ENCODE results near the gene FLT3LG.
A peak's percentile ranks its signal among the peaks of the same experiment; 100 is the strongest.
"Not testable (repeated sequence)": the region's sequence is repeated elsewhere in the genome, so short reads cannot be mapped to it uniquely, and the experiment has no call there.

The FLT3LG gene

DNA sequence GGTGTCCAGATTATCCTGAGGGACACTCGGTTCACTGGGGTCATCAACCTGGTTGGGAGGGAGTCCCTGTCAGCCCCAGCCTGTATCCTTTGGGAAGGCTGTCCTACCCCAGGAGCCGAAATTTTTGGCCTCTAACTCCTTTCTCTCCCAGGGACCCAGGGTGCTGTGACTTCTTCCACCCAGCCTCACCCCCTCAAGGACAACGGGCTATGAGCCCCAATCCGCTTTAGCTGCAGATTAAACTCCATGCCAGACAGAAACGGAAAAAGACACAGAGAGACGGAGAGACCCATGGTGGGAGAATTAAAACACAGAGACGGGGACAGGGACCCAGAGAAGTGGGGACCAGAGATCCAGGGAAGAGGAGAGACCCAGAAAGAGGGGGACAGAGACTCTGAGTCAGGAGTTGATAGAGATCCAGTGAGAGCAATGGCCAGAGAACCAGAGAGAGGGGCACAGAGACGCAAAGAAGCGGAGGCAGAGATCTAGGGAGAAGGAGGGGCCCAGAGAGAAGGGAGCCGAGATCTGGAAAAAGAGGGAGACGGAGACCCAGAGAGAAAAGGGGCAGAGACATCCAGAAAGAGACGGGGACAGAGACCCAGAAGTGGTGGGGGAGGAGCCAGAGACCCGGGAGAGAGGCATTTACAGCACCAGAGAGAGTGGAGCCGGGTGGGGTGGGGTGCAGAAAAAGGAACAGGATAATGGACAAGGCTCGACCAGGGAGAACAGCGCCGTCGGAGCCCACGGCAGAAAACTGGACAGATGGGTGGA lies 33.4 kb upstream of the FLT3LG start:
- no peak for DNase-seq (ENCODE audit: low read depth in 2 of 2)

DNA sequence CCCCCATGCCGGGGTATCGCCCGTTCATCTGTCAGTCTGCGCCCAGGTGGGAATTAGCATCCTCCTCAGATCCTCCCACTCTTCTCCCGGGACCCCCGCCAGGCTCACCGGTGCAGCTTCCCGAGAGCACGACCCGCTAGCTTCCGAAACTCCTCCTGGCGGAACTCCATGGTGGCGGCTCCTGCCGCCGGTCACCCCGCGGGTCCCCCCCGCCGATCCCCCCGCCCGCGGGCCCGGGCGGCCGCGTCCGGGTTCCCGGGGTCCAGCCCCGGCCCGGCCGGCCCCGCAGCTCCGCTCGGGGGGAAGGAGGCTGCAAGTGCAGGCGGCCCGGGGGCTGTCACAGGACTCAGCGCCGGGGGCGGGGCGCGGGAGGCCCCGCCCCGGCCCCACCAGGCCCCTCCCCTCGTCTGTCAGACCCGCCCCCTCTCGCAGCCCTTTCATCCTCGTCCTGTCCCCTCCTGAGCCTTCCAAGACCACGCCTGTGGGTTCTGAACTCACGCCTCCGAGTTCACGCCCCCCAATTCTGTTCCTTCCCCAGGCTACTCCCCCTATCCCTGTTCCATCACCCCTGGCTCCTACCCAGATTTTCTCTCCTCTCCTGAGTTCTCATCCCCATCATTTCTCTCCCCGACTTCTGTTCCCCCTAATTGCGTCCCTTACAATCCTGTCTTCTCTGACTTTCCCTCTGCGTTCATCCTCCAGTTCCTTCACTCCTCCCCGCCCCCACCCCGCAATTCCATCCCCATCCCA lies 32.6 kb upstream of the FLT3LG start, which contains the start of gene SLC17A7:
Gene SLC17A7 (minus strand): TSS at position 318 of the 750 bp plus-strand sequence. CDS start 148 bp downstream, at position 170.
- DNase-seq (ENCODE audit: low read depth in 2 of 2): no peak

DNA sequence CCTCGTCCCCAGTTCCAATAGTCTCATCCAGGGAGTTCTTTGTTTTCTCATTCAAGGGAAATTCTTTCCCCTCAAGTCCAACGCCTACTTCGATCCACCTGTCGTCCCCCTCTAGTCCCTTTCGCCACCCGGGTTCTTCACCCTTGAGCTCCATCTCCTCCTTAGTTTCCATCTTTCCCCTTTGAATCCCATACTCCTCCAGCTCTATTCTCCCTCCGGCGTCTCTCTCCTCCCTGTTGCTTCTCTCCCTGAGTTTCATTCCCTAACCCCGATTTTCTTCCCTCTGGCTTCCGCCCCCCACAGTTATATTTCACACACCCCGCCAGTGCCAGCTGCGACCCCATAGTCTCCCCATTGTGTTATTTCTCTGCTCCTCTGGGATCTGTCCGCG lies 32.1 kb upstream of the FLT3LG start:
- no peak for DNase-seq (ENCODE audit: low read depth in 2 of 2)

DNA sequence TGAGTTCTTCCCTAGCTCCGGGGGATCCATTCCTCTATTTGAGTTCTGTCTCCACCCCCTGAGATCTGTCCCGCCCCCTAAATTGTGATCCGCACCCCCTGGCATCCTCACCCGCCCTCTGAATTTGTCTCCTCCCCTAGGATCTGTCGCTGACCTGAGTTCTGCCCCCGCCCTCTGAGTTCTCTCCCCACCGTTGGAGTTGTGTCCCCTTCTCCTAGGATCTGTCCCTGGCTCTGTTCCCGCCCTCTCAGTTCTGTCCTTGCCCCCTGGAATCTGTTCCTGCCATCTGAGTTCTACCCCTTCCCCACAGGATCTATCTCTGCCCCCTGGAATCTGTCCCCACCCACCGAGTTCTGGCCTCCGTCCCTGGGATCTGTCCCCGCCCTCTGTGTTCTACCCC lies 31.7 kb upstream of the FLT3LG start:
- DNase-seq (ENCODE audit: low read depth in 2 of 2): no peak

DNA sequence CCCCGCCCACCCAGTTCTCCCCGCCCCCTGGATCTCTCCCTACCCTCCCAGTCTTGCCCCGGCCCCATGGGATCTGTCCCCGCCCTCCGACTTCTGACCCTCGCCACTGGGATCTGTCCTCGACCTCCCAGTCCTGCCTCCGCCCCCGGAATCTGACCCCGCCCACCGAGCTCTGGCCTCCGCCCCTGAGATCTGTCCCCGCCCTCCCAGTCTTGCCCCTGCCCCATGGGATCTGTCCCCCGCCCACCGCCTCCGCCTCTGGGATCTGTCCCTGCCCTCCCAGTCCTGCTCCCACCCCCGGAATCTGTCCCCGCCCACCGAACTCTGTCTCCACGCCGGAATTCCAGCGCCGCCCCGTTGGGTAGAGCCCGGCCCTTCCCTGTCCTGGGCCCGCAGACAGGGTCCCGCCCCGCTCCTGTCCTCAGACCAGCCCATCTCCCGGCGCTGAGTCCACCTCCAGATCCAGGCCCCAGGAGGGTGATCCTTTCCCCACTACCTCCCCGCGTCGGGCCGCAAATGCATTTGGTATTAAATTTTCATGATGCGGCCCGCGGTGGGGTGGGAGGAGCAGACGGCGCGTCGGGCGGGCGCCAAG lies 31.1 kb upstream of the FLT3LG start:
- no peak for DNase-seq (ENCODE audit: low read depth in 2 of 2)

DNA sequence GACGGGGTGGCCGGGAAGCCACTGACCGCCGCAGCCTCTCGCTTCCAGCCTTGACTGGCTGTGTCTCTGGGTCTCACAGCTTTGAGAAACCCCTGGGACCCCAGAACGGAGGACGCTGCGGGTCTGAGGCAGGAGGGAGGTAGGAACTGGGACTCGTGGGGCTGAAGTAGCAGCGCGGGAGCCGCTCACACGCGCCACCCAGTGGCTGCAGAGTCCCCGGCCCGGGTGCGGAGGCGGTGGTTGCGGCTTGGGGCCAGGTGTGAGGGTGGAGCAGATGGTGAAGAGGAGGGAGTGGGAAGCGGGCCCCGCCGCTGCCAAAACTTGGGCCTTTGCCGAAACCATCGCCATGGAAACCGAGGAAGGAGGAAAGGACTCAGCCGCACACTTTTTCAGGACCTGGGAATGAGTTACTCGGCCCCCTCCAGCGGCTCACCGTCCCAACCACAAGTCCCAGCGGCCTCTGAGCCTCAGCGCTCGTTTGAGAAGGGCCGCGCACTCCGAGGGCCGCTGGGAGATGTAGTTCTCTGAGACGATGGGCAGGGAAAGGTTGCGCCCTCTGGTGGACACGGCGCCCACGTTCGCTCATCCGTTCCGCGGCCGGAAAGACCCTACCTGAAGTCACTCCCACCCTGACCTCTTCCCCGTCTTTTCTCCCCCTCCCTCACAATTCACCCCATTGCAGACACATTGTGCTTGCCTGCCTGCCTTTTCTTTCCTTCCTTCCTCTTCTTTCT lies 30.5 kb upstream of the FLT3LG start:
- peak; percentile 85 for DNase-seq (ENCODE audit: low read depth in 2 of 2)

DNA sequence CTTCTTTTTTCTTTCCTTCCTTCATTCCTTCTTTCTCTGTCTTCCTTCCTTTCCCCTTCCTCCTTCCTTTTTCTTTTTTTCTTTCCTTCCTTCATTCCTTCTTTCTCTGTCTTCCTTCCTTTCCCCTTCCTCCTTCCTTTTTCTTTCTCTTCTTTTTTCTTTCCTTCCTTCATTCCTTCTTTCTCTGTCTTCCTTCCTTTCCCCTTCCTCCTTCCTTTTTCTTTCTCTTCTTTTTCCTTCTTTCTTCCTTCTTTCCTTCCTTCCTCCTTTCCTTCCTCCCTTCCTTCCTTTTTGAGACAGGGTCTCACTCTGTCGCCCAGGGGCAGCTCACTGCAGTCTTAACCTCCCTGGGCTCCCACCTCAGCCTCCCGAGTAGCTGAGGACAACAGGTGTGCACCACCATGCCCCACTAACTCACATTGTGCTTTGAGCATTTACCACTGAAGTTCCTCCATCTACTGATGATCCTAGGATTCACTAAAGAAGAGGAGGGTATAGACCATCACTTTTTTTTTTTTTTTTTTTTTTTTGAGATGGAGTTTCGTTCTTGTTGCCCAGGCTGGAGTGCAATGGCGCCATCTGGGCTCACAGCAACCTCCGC lies 29.8 kb upstream of the FLT3LG start:
- DNase-seq (ENCODE audit: low read depth in 2 of 2): not testable (repeated sequence)

DNA sequence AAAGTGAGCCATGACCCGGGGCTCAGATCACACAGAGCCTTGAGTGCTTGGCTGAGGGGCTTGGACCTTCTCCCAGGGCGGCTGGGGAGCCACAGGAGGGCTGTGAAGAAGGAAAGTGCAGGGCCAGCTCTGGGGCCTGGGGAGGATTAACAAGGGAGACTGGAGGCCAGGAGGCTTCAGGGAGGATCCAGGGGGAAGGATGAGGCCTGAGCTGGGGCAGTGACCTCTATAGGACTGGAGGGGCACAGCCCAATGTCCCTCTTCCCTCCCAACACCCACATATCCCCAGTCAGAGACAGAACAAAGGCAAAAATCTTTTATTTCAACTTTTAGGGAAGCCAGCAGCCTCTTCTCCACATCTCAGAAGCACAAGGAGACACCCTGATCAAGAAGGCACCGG lies 28.0 kb upstream of the FLT3LG start:
- no peak for DNase-seq (ENCODE audit: low read depth in 2 of 2)

DNA sequence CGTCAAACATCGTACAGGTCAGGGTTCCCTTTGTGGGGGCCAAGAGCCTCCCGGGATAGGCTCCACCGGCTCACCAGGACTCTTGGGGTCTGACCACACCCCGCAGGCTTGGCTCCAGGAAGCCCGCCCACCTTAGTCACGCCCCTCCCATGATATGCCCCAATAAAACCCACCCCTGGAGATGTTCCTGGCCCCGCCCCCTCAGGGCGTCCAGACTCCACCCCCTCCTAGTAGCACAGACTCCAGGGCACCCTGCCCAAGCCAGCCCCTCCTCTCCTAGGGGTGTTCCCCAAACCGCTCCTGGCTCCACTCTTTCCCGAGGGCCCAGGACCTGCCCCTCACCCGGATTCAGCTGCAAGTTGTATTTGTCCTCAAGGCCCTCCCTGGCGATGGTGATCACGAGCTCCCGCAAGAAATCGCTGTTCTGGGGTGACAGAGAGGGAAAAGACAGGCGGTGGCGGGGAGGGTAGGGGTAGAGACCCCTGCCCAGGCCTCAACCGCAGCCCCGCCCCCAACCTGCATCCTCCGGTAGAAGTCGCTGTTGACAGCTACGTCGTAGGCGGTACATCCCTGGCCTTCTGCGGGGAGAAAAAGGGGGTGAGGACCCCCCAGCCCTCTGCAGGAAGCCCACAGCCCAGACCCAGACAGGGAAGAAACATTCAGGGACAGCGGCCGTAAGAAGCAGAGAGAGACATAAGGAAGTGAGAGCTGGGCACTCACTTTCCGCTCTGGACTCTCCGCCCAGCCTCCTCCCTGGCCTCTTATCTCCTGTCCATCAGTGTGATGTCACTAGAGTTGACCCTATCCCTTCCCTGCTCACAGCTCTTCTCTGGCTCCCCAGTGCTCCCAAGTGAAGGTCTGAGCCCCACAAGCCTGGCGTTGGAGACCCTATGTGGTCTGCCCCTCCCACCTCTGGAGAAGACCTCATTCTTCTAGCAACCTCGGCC lies 26.3 kb upstream of the FLT3LG start:
- no peak for DNase-seq (ENCODE audit: low read depth in 2 of 2)

DNA sequence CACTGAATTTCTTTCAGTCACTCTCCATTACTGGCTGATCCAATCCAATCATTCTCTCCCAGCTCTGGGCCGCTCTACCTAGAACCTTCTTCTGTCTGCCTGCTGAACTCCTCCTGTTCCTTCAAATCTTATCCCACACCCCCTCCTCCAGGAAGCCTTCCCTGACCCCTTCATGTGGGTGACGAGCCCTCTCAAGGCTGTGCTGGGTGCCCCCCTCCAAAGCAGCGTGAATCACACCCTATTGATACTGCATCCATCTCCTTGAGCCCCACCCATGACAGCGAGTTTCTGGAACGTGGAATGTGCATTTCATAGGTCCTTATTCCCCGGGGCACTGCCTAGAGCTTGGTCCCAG lies 25.6 kb upstream of the FLT3LG start:
- no peak for DNase-seq (ENCODE audit: low read depth in 2 of 2)

DNA sequence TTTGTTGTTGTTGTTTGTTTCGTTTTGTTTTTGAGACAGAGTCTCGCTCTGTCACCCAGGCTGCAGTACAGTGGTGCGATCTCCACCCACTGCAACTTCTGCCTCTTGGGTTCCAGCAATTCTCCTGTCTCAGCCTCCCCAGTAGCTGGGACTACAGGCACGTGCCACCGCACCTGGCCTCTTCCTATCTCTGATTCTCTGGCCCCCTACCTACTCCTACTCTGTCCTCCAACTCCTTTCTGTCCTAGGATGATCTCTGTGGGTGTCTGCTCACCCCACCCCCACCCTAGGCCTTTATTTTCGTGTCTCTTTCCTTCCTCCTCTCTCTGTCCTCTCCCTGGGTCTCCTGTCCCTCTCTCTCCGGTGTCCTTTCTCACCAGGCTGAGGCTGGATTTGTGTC lies 23.6 kb upstream of the FLT3LG start:
- DNase-seq (ENCODE audit: low read depth in 2 of 2): no peak

DNA sequence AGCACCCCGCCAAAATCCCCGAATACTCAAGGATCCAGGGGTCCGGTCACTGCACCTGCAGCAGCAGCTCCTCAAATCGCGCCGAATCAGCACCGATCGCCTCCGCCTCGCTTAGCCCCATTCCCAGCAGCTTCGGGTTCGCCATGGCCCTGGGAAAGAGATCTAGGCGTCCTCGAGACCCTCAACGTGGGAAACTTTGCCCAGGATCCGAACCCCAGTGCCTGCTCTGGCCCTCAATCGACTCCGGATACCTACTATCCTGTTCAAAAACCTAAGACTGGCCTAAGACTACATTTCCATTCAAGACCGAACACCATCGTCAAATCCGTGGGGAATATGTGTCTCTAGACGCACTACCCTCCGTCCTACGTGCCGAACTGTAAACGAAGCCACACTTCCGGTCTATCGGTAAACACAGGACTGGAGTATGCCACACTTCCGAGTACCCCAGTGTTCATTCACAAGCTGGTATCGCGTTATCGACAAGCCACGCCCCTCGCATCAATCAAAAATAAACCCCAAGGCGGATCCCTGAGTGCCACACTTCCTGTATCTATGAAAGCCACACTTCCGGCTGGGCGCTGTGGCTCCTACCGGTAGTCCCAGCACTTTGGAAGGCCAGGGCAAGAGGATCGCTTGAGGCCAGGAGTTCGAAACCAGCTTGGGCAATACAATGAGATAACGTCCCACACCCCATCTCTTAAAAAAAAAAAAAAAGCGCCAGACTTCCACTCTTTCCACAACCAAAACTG lies 22.4 kb upstream of the FLT3LG start, which contains the start of gene PIH1D1:
Gene PIH1D1 (minus strand): TSS at position 385 of the 752 bp plus-strand sequence. CDS start 240 bp downstream, at position 145.
- peak; percentile 87 to 92 for DNase-seq (ENCODE audit: low read depth in 2 of 2)

GRCh38 chr19:49453013-49453756 lies 20.8 kb upstream of the FLT3LG start, which contains the start of gene ALDH16A1:
TSS of gene ALDH16A1 (plus strand) at chr19:49453225. CDS start at chr19:49453332, 107 bp downstream.
- peak; percentile 94 to 95 for DNase-seq (ENCODE audit: low read depth in 2 of 2)

GRCh38 chr19:49453757-49454240 lies 20.2 kb upstream of the FLT3LG start:
- no peak for DNase-seq (ENCODE audit: low read depth in 2 of 2)

GRCh38 chr19:49455773-49456172 lies 18.2 kb upstream of the FLT3LG start:
- no peak for DNase-seq (ENCODE audit: low read depth in 2 of 2)

GRCh38 chr19:49456326-49456725 lies 17.7 kb upstream of the FLT3LG start:
- DNase-seq (ENCODE audit: low read depth in 2 of 2): no peak

GRCh38 chr19:49458567-49458903 lies 15.5 kb upstream of the FLT3LG start:
- DNase-seq (ENCODE audit: low read depth in 2 of 2): no peak

GRCh38 chr19:49459388-49459787 lies 14.6 kb upstream of the FLT3LG start:
- no peak for DNase-seq (ENCODE audit: low read depth in 2 of 2)

GRCh38 chr19:49461130-49461529 lies 12.9 kb upstream of the FLT3LG start:
- DNase-seq (ENCODE audit: low read depth in 2 of 2): not testable (repeated sequence)
